Right renal cortex interstitium (tissue), 3 donors: ENCODE data around the gene PNMA8C. TPM values are rescaled to one million over a fixed set of nuclear protein-coding genes. Genes with fewer than 3 reads are reported as not detected.
"Not testable (repeated sequence)": the region's sequence is repeated elsewhere in the genome, so short reads cannot be mapped to it uniquely, and the experiment has no call there.

Experiments
- DNase-seq, 3 donors: peaks; one replicate each; pipeline ENCODE4 v3.0.0-alpha.2; 2013; ENCODE audit warnings: low read depth in 3 of 3, low spot score in 2 of 3
- polyA plus RNA-seq, 3 donors: library from polyadenylated mRNA; unstranded; fragments of 120-200 nt; gene quantifications; one replicate each; pipeline ENCODE4 v1.2.1, GENCODE V29; 2013; ENCODE audit not compliant: insufficient read length in 3 of 3

The PNMA8C gene
- polyA plus RNA-seq, 3 donors: 0.56 to 0.64 (median 0.60) TPM

DNA sequence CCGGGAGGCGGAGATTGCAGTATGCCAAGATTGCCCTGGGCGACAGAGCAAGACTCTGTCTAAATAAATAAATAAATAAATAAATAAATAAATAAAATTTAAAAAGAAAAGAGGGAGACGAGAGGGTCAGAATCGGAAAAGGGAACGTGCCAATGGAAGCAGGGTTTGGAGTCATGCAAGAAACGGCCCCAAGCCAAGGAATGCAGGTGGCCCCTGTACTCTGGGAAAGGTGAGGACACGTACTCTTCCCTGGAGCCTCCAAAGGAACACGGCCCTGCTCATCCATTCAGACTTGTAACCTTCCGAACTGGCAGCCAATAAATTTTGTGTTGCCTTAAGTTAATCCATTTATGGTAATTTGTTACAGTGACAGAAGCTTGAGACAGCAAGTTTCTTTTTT is 19.9 kb upstream of the PNMA8C start:
- DNase-seq: no peak

DNA sequence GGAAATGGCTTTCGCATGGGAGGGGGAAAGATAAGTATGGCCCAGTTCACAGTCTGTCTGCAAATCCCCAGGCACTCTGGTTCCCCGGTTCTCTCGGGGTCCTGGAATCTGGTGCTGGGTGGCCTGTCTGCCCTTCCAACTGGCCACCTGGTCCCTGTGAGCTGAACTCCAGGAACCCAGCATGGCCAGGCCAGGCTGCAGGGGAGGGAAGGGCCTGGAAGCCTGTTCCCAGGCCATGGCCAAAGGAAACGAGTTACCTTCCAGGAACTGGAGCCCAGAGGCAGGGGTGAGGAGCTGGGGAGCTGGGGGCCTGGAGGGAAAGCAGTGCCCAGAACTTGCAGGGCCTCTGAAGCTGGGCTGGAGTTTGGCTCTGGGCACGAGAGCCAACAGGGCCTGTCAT is 19.1 kb upstream of the PNMA8C start:
- no peak for DNase-seq

DNA sequence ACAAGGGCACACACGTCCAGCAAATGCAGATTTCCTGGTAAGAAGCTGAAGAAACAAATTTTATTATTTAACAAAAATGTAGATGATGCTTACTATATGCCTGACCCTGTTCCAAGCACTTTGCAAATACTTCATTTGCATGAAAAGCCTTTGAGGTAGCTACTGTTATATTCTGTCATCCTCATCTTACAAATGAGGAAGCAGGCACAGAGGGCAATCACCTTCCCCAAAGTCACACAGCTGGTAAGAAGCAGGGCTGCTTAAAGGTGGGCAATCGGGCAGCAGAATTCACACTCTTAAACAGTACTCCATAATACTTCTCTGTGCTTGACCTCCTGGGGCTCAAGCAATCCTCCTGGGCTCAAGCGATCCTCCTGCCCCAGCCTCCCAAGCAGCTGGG is 18.3 kb upstream of the PNMA8C start:
- DNase-seq: no peak

DNA sequence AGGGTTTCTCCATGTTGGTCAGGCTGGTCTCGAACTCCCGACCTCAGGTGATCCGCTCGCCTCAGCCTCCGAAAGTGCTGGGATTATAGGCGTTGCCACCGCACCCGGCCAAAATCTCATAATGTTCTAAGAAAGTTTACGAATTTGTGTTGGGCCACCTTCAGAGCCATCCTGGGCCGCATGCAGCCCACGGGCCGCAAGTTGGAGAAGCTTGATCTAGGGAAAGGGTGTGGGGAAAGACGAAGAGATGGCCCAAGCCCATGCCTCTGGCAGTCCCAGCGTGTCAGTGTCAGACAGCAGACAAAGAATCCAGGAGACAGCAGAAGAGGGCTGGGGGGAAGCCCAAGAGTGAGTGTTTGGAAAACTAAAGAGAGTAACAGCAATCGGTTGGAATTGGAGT is 17.3 kb upstream of the PNMA8C start:
- DNase-seq: no peak

DNA sequence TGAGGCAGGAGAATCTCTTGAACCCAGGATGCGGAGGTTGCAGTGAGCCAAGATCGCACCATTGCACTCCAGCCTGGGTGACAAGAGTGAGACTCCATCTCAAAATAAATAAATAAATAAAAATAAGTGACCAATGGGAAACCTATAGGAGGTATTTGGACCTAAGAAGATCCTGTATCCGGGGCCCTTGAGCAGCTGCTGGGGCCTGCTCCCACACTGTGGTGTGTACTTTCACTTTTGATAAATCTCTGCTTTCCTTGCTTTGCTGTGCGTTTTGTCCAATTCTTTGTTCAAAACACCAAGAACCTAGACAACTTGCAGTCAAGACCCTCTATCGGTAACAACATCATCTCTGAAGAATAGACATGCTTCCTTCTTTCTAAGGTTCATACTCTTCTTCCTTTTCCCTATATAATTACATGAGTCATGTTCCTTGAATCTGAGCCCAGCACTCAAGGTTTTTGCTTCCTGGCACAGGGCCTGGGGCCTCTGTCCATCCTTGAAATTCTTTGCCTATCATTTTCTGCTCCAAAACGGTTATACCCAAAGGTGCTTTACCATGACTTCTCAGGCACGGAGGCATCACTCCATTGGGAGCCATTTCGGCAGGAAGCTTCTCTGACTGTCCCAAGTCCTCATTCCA is 14.2 kb upstream of the PNMA8C start:
- DNase-seq: no peak

DNA sequence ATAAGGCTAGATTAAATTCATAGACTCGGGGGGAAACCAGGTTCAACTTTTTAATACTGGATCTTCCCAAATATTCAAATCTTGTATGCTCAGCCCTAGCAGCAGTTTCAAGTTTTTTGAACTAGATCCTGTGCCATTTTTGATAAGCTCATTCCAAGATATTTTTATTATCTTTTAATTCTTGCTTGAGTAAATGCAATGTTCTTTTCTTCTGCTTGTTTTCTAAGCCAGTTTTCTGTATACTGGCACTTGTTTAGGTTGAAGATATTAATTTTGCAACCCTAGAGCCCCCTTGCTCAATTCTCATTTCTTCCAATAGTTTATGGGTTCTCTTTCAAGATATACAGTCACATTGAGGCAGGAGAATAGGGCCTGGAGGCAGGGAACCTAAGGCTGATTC is 13.1 kb upstream of the PNMA8C start:
- no peak for DNase-seq

DNA sequence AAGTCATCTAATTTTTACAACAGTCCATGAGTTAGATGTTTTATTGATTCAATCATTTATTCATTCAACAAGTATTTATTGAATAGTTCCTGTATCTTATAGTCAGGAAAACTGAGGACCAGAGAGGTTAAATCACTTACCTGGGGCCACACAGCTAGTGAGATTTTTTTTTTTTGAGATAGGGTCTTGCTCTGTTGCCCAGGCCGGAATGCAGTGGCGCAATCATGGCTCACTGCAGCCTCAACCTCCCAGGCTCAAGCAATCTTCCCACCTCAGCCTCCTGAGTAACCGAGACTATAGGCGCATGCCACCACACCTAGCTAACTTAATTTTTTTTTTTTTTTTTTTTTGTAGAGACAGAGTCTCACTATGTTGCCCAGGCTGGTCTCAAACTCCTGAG is 7.0 kb upstream of the PNMA8C start:
- DNase-seq: not testable (repeated sequence)

DNA sequence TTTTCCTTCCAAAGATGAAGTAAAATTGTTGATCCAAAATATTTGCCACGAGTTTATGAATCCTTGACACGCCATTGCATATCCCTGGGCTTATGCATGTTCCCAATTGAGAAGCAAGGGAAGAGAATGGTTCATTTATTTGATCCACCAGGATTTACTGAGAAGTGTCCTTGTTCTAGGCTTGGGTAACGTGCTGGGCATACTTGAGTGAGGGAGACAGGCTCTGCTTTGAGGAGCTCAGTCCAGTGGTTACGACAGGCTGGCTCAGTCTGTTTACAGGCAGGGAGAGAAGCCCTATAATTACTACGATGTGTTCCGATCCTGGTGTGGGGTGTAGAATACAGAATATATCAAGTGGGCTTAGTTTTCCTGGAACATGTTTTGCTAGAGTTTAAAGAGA is 6.3 kb upstream of the PNMA8C start:
- no peak for DNase-seq

DNA sequence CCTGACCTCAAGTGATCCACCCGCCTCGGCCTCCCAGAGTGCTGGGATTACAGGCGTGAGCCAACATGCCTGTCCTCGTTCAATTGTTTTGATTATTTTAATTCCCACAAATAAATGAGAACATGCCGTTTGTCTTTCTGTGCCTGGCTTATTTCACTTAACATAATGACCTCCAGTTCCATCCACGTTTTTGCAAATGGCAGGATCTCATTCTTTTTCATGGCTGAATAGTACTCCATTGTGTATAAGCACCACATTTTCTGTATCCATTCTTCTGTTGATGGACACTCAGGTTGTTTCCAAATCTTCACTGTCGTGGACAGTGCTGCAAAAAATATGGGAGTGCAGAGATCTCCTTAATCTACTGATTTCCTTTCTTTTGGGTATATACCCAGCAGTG is 4.7 kb upstream of the PNMA8C start:
- DNase-seq: not testable (repeated sequence)

DNA sequence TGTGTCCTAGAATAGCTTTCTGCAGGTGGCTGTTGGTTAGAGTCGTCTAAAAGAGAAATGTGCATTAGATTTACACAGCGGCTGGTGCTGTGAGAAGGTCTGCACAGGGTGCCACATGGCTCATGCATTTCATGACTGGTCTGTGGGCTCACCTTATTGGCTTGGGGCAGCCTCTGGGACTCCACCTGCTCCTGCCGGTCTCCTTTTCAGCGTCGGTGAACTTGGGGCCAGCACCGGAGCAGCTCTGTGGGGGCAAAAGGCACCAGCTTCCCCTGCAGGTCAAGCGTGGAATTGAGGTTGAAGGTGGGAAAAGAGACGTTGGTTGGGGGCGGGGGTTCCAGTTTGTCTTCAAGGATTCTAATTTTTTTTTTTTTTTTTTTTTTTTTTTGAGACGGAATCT is 3.1 kb upstream of the PNMA8C start:
- DNase-seq: no peak

DNA sequence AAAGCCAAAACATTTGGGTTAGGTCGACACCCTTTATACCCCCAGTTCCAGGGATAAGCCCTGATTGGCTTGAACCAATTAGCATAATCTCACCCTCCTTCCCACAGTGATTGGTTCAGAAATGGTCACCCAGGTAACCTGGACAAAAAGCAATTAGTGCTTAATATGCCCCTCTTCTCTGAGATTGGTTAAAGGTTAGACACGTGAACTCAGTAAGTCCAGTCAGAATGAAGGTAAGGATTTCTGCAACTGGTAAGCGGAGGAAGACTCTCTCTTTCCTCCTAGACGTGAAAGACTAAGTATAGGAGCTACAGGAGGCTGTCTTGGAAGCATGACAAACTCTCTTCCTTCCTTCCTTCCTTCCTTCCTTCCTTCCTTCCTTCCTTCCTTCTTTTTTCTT is 1.3 kb upstream of the PNMA8C start:
- DNase-seq: no peak

DNA sequence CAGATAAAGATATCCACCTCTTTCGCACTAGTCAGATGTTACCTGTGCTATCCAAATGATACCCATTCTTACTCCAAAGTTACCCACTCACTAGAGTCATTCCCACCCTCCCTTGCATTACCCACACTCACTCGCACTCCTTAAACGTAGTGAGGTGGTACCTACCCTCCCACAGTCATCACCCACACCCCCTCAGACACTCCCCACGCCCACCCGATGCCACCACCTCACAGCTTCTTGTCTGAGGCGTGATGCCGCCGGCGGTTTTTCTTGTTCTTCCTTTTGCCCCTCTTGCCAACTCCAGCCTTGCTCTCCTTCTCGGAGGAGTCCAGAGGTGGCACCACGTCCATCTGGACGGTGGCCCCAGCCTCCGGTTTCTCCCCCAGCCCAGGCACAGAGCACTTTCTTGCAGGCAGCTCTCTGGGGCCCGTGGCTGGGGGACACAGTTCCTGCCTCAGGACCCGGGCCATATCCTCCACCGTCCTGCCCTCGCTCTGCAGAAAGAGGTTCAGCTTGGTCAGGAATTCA is 1.2 kb downstream of the PNMA8C start:
- no peak for DNase-seq

DNA sequence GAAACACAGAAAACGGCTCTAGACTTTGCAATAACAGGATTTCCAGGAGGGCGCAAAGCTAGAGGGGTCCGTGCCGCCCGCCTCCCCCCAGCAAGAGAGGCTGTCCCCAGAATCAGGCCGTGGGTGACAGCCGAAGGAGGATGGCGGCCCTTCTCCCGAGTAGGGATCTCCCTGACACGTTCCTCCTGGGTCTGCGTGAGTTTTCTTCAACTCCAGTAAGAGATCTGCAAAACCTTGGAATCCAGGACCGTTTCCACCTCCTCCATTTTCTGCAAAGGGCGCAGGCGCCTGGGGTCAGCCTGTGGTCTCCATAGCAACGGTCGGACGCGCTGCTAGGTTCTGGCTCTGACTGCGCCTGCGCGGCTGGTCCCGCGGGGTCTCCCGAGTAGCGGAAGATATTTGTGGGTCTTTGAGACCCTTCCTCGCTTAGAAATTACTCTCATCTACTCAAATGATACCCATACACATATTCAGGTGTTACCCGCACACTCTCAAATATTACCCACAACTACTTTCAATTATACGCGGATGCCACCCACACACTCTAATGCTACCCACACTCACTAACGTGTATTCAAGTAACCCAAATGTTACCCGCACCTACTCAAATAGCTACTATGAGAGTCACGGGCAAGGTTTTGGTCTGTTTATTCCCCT is 2.1 kb downstream of the PNMA8C start:
- no peak for DNase-seq

DNA sequence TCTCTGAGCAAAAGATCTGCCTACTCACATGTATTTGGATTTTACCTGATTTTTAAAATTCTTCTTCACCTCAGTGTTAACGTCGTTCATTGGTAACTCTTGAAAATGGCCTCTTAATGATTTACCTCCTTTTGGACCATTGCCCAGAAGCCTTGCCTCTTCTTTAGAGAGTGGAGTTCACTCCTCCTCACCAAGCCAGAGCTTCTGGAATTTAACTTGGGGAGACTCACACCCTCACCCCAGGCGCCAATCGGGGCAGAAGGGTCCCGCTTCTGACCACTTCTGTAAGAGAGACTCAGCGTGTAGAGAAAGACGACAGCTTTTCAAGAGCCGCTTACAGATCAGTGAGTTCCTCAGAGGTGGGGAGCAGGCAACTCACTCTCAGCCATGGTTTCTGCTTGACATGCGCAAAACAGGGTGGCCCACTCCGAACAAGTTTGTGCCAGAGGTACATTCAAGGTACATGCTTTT is 2.7 kb downstream of the PNMA8C start:
- no peak for DNase-seq

DNA sequence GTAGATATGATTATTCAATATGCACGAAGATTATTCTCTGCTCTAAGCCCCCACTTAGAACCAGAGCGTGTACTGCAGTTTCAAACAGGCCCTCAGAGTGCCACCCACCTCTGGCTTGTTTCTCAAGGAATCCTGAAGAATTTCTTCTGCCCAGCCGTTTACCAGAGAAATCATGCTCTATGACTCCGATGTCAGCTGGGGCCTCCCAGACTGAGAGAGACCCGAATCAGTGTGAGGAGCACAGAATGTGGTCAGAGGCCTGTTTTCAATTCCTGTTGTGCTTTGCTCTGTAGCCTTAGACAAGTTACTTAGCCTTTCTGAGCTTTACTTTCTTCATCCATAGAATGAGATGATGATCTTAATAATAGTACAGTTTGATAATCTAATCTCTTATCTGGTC is 5.5 kb downstream of the PNMA8C start:
- DNase-seq: no peak

DNA sequence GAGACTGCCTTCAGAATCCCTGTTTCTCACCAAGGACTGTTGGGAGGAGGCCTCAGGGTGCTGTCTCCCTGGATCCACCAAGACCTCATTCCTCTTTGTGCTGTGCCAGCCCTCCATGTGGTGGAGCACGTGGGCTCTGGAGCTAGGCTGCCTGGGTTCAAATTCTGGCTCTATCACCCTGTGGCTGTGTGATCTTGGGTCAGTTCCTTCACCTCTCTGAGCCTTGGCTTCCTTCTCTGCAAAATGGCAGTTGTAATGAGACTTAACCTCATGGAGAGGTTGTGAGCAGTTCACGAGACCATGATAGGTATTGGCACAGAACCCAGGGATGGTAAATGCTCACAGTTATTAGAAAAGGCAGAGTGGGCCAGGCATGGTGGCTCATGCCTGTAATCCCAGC is 6.4 kb downstream of the PNMA8C start:
- no peak for DNase-seq

DNA sequence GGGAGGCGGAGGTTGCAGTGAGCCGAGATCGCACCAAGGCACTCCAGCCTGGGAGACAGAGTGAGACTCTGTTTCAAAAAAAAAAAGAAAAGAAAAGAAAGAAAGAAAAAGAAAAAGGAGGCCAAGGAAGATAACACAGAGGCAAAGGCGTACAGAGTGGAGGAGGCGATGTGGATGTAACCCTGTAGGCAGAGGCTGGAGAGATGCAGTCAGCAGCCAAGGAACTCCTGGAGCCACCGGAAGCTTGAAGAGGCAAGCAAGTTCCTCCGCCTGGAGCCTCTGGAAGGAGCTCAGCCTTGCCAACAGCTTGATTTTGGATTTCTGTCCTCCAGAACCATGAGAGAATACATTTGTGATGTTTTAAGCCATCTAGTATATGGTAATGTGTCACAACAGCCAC is 8.7 kb downstream of the PNMA8C start:
- DNase-seq: no peak

DNA sequence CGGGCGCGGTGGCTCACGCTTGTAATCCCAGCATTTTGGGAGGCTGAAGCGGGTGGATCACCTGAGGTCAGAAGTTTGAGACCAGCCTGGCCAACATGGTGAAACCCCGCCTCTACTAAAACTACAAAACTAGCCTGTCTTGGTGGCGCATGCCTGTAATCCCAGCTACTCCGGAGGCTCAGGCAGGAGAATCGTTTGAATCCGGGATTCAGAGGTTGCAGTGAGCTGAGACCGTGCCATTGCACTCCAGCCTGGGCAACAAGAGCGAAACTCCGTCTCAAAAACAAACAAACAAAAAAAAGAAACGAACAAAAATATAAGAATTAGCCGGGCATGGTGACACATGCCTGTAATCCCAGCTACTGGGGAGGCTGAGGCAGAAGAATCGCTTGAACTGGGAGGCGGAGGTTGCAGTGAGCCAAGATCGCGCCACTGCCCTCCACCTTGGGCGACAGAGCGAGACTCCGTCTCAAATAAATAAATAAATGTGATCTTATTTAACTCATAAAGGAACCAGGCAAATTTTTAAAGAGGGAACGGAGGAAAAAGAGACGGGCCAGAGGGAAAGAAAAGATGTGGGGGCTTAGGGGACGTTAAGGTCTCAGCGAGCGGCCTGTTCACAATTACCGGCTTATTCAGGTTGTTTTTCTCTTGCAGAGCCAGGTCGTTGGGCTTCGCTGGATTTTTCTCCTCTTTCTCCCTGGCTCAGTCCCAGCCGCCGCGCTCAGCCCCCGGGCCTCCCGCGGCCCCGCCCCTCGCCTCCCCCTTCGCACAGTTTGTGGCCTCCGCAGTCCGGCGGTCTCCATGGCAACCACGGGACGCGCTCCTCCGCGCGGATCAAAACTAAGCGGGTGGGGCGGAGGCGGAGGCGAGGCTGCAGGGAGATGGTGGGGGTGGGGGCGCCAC is 12.7 kb downstream of the PNMA8C start:
- DNase-seq: peak in 1 of 3 donors; percentile 89

DNA sequence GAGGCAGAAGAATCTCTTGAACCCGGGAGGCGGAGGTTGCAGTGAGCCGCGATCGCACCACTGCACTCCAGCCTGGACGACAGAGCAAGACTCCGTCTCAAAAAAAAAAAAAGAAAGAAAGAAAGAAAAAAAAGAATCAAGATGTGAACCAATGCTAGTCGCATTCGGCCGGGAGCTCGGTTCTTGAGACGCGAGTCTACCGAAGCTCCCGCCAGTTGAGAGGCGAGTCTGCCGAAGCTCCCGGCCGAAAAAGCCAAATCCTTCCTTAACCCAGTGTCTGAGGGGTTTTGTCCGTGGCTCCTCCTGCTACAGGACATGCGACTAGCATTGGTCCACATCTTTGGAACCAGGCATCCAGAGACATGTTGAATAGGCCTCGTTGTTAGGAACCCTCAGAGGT is 13.8 kb downstream of the PNMA8C start:
- DNase-seq: not testable (repeated sequence)

DNA sequence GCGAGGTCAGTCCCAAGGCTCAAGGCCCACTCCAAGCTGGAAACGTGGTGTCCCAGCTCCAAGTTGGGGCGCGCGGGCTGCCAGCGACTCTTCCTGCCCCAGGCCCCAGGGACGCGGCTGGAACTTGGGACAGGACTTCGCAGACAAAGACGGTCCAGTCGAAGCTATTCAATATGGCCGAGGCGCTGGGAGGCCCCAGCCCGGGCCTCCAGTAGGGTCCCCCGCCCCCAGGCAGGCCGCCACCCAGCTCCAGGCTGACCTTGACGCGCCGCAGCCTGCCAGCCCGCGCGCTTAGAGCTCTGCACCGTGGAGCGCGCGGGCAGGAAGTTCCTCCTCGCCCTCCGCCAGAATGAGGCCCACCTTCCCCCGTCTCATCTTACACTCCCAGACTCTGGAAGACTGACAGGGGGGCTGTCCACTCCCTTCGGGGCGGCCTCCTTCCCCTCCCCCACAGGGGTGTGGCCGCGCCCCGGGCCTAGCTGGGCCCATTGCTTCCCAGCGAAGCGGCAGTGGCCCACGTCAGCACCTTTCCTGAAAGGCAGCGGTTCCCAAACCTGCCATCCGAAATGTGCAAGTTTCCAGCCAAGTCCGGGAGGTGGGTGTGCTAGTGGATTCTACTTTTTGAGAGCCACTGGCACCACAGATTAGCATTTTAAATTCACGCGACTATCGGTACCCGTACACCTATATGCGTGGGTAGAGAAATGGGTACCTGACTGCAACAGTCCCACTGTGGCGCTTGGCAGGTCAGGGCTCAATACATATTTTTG is 15.3 kb downstream of the PNMA8C start, which contains the start of gene CCDC8:
Gene CCDC8 (minus strand): TSS at position 303 of the 770 bp plus-strand sequence. CDS start 754 bp downstream, outside the sequence.
- peak in 2 of 3 donors; percentile 94 to 96 for DNase-seq
